Fibroblast of mammary gland (primary cell): ENCODE measurements around the gene STK24.

ENCODE experiments used
- DNase-seq: peaks from one replicate; pipeline ENCODE4 v3.0.0-alpha.2; 2010; ENCODE audit warnings: low read depth
- H3K4me3 ChIP-seq: 2 replicates; pipeline ENCODE4 v1.5.1; 2011; ENCODE audit warnings: low read depth, mild to moderate bottlenecking, low read length, moderate library complexity; ENCODE audit not compliant: control insufficient read depth
- CTCF ChIP-seq: conservative IDR thresholded peaks from 2 replicates; pipeline ENCODE4 v1.5.1; 2011; ENCODE audit warnings: low read depth, low read length, inconsistent platforms; ENCODE audit not compliant: control insufficient read depth, insufficient read depth

STK24 gene

GRCh38 chr13:98457053-98457452, 119.9 kb downstream of the STK24 start:
- no peak for DNase-seq
- TF ChIP-seq CTCF, result no peak
- no peak overlapping the region for H3K4me3 ChIP-seq

- TF ChIP-seq CTCF, result no peak
- H3K4me3 ChIP-seq, result no peak overlapping the region
- no peak for DNase-seq
Measured at GRCh38 chr13:98456413-98456845, 120.5 kb downstream of the STK24 start.

GRCh38 chr13:98454389-98454881, 122.5 kb downstream of the STK24 start:
- no peak overlapping the region for H3K4me3 ChIP-seq
- peak; percentile 94 for DNase-seq
- TF ChIP-seq CTCF, result no peak

GRCh38 chr13:98452851-98453843, 123.8 kb downstream of the STK24 start:
- no peak overlapping the region for H3K4me3 ChIP-seq
- DNase-seq, result peak; percentile 28
- no peak for TF ChIP-seq CTCF

GRCh38 chr13:98451676-98452470, 125.0 kb downstream of the STK24 start:
- peak; percentile 39 for DNase-seq
- H3K4me3 ChIP-seq, result no peak overlapping the region
- no peak for TF ChIP-seq CTCF

- TF ChIP-seq CTCF, result no peak
- H3K4me3 ChIP-seq, result no peak overlapping the region
- no peak for DNase-seq
Measured at GRCh38 chr13:98450539-98451111, 126.3 kb downstream of the STK24 start.
